GM08714 (cell line): ENCODE data around the gene CRMP1.

Experiments
- H3K4me3 ChIP-seq: fragments of 200-500 bp; sonication (Bioruptor generic); 2 replicates; pipeline ENCODE4 v1.5.1; 2014; ENCODE audit warnings: mild to moderate bottlenecking, low read length, inconsistent platforms
- ZNF274 ChIP-seq: IDR thresholded peaks from 2 replicates; pipeline ENCODE4 v1.6.1; 2012; ENCODE audit warnings: mild to moderate bottlenecking, low read depth, low read length

Gene CRMP1

DNA sequence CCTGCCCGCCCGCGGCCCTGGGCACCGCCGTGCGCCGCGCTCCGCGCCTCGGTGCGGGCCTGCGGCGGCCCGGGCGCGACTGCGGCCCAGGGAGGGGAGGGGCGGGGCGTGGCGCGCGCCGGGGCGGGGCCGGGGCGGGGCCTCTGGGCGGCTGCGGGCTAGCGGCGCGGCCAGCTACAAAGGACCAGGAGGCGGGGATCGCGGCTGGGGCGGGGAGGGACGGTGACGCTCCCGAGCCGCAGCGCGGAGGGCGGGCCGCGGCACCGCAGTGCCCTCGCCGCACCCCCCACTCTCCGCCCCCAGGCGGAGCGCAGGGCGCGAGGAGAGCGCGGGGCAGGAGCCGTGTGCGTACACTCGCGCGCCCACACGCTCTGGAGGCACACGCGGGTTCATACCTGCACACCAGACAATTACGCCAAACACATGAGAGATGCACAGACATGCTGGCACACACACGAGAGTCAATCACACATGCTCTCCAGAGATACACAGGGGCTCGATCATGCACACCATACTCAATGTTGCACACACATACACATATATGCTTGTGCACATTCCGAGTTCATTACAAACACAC lies at the start of gene CRMP1:
Gene CRMP1, minus strand, starts transcription at position 83 of the 577 bp plus-strand sequence. CDS start 117 bp downstream, outside the sequence.
- no peak within 1 kb of the TSS for H3K4me3 ChIP-seq
- no peak for TF ChIP-seq ZNF274

DNA sequence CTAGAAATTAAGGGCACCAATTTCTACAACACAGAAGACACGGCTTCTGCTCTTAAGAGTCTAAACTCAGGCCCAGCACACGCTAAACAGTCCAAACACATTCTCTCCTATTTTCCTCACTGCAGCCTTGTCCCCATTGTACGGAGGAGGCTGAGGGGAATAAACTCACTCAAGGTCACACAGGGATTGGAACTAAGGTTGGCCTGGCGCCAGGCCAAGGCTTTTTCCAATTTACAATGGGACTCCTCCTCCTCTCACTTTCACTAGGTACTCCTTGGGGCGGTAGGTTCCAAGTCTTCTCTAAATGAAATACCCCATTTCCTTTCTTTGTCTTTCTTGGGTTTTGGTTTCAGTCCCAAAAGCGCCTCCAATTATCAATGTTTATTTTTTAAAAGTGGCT lies 48.7 kb upstream of the CRMP1 start:
- no peak for TF ChIP-seq ZNF274
- no peak overlapping the region for H3K4me3 ChIP-seq

DNA sequence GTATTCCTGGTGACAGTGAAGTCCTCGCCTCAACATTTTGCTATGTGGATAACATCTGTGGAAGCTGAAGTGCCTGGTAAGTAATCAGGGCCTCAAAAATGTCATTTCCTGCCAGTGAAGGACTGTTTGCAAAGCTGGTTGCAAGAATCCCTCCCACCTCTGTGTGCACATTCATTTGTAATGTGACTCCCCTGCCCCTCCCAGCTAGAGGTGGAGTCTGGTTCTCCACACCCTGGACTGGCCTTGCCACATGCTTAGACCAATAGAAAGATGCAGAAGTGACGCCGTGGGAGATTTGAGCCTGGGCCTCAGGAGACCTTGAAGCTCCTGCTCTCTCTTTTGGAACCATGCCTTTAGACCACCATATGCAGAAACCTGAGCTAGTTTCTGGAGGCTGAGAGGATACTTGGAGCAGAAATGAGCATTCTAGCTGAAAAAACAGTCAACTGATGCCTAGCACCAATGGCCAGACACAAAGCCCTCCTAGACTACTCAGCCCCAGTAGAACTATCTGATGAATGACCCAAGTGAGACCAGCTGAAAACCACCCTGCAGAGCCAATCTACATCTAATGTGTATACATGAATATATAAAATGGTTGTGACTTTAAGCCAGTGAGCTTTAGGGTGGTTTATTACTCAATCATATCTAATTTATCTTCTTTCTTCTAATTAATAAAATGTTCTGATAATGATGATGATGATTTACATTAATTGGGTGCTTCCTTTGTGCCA lies 47.8 kb upstream of the CRMP1 start:
- H3K4me3 ChIP-seq: no peak overlapping the region
- no peak for TF ChIP-seq ZNF274

DNA sequence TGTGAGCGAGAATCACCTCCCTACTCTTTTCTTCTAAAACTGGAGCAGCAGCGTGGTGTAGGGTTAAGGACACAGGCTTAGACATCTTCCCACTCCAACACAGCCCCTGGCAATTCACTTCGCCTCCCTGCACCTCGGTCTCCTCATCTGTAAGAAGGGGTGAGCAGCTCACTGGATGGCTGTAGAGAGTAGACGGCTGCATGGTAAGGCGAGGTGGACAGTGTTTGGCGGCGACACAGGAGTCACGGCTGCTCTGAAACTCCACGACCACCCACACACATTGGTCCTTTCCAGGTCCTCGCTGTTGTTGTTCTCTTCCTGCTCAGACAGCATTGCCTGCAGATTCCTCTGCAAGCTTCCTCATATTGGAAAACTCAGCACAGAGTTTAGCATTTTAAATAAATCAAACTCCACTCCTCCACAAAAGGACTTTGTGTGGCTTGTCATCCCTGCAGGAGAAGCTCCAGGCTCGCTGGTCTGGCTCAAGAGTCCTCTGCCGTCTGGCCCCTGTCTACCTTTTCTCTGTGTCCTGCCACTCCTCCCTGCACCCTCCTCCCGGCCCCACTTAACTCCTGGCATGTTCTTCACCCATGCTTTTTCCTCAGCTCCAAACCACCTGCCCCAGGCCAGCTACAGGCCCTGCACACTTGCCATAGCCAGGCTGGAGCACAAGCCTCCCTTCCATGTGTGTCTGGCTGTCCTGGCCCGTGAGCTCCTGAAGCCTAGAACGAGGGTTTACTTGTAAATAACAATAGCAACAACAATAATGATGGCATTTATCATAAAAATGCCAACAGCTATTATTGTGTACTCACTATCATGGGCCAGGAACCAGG lies 41.3 kb upstream of the CRMP1 start:
- no peak for TF ChIP-seq ZNF274
- no peak overlapping the region for H3K4me3 ChIP-seq

- TF ChIP-seq ZNF274: no peak
- H3K4me3 ChIP-seq: no peak overlapping the region
Measured at GRCh38 chr4:5933116-5933515, 40.2 kb upstream of the CRMP1 start.

DNA sequence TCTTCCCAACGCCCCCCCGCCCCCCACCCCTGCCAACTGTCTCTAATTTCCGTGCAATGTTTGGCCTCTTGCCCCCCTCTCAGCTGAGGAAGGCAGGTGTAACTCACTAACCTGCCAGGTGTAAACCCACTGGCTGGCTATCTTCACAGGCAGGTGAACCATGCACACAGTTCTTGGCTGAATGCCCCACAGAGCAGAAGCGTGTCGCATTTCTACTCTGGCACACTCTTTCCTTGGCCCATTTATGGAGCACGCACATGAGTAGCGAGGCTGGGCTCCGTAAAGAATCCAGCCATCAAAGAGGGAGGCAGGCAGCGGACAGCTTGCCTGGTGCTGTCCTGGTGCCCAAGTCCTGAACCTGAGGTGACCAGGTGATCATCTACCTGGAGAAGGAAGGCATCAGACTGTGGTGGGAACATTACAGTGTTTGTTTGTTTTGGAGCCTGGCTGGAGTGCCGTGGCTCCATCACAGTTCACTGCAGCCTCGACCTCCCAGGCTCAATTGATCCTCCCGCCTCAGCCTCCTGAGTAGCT lies 39.2 kb upstream of the CRMP1 start:
- TF ChIP-seq ZNF274: no peak
- H3K4me3 ChIP-seq: no peak overlapping the region

- TF ChIP-seq ZNF274: no peak
Measured at GRCh38 chr4:5931526-5931925, 38.6 kb upstream of the CRMP1 start.

DNA sequence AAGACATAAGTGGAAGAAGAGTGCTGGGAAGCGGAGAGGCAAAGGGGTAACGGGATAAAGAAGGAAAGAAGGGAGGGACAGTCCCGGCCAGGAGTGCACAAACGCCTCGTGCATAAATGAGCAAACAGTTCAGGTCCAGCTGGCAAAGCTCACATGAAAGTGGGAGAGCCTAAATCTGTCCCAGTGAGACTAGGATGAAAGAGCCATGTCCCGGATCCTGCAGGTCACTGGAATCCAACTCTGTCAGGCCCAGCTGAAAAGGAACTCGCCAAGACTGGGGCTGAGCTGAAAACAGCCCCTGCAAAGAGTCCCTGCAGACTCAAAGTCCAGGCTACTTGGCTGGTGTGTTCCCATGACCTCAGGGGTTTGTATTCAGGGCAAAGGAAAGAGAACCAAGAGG lies 38.0 kb upstream of the CRMP1 start:
- no peak overlapping the region for H3K4me3 ChIP-seq
- no peak for TF ChIP-seq ZNF274

More at GRCh38 chr4:5931526-5931925, 38.6 kb upstream of the CRMP1 start:
- H3K4me3 ChIP-seq: no peak overlapping the region

DNA sequence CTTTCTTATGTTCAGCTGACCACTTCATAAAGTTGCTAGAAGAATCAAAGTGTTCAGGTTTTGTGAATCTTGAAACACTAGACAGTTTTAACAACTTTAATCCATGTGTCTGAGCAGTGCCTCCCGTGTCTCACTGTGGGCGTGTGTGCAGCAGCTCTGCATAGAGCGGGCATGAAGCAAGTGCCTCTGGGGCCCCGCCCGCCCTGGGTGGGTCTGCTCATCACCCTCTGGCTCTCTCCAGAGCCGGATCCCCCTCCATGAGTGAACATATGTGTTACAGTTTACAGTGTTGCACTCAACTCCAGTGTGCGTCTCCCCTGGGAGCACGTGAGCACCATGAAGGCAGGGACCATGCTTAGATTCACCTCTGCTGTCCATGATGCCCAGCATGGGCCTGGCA lies 37.6 kb upstream of the CRMP1 start:
- no peak for TF ChIP-seq ZNF274
- no peak overlapping the region for H3K4me3 ChIP-seq

GRCh38 chr4:5928844-5929420 lies 36.0 kb upstream of the CRMP1 start:
- no peak for TF ChIP-seq ZNF274

GRCh38 chr4:5928274-5928673 lies 35.4 kb upstream of the CRMP1 start:
- TF ChIP-seq ZNF274: no peak
- H3K4me3 ChIP-seq: no peak overlapping the region

More at GRCh38 chr4:5928844-5929420, 36.0 kb upstream of the CRMP1 start:
- H3K4me3 ChIP-seq: no peak overlapping the region

DNA sequence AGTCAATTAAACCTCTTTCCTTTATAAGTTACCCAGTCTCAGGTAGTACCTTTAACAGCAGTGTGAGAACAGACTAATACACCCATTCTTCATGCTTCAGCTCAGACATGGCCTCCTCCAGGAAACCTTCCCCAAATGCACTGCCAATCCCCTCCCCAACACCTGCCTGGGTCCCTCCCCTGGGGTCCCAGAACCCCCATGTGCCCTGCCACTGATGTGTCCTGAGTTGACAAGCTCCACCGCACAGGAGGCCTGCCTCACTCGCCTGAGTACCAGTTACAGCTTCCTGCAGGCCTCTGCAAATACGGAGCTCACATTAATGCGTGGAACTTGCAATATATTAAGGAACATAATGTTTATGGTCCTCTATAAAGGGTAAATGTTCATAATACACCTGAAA lies 34.9 kb upstream of the CRMP1 start:
- no peak overlapping the region for H3K4me3 ChIP-seq
- no peak for TF ChIP-seq ZNF274

DNA sequence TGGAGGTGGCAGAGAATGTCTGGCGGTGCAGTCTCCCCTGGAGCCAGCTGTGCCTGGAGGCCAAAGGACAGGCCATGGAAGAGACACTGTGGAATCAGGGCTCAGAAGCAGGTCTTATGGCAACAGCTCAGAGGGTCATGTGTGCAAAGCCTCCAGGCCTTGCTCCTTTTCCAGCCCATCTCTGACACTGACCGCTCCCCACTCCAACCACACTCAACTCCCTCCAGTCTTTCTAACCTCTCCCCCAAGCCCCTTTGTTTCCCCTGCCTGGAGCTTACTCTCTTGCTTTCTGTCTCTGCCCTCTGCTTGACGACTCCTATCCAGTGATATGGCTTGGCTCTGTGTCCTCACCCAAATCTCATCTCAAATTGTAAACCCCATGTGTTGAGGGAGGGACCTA lies 34.2 kb upstream of the CRMP1 start:
- no peak for TF ChIP-seq ZNF274
- no peak overlapping the region for H3K4me3 ChIP-seq

- H3K4me3 ChIP-seq: no peak overlapping the region
- TF ChIP-seq ZNF274: no peak
Measured at GRCh38 chr4:5926598-5926997, 33.7 kb upstream of the CRMP1 start.
